Left lung (tissue), 10 donors: Measurements from ENCODE around the gene DCUN1D2. TPM values are rescaled to one million over a fixed set of nuclear protein-coding genes. Genes with fewer than 3 reads are reported as not detected.
A peak's percentile ranks its signal among the peaks of the same experiment; 100 is the strongest.

Experiments
- ATAC-seq: fragments of 200-7000 bp; cut with Tn5 transposase; one replicate; pipeline ENCODE4 v1.9.1; 2020; ENCODE audit warnings: moderate library complexity
- DNase-seq, 4 donors: peaks; one replicate each; pipeline ENCODE4 v3.0.0-alpha.2; 2013 to 2020
- H3K27ac ChIP-seq, 2 donors: fragments of 200-600 bp; sonication (generic) in 1 of 2; one replicate each; pipeline versions ENCODE4 v1.5.0 to v1.8.0; 2020 to 2021
- H3K27me3 ChIP-seq, 2 donors: fragments of 200-600 bp; sonication (generic) in 1 of 2; one replicate each; pipeline versions ENCODE4 v1.5.0 to v1.8.0; 2020 to 2021
- H3K36me3 ChIP-seq, 2 donors: fragments of 200-600 bp; sonication (generic) in 1 of 2; one replicate each; pipeline versions ENCODE4 v1.5.0 to v1.8.0; 2020 to 2021
- H3K4me1 ChIP-seq, 2 donors: fragments of 200-600 bp; one replicate each; pipeline ENCODE4 v1.8.0; 2021
- H3K4me3 ChIP-seq, 2 donors: fragments of 200-600 bp; sonication (generic) in 1 of 2; one replicate each; pipeline versions ENCODE4 v1.5.0 to v1.8.0; 2020 to 2021; ENCODE audit warnings: mild to moderate bottlenecking in 1 of 2
- H3K9me3 ChIP-seq, 2 donors: fragments of 200-600 bp; sonication (generic) in 1 of 2; one replicate each; pipeline versions ENCODE4 v1.5.0 to v1.8.0; 2020 to 2021
- CTCF ChIP-seq, 2 donors: fragments of 200-600 bp; sonication (generic) in 1 of 2; IDR thresholded peaks; one replicate each; pipeline versions ENCODE4 v1.5.0 to v1.8.0; 2021; ENCODE audit warnings: antibody characterized with exemption in 2 of 2
- intact Hi-C, 2 donors: fragments of 100-400 bp; cut with DNase I; formaldehyde crosslinking; loops; one replicate each; pipeline versions ENCODE4 v1.11.2 to v1.14.2; 2022
- polyA plus RNA-seq, 6 donors: library from polyadenylated mRNA; unstranded; fragments of 120-200 nt; gene quantifications; one replicate each; pipeline ENCODE4 v1.2.1, GENCODE V29; 2013; ENCODE audit not compliant: insufficient read length in 6 of 6
- total RNA-seq, 2 donors: library from RNA; stranded (reverse); fragmentation: NEBNext Ultra II Directional; extraction: Animal tissue kit (Norgen Biotek cat#: 25700); gene quantifications; one replicate each; pipeline ENCODE4 v1.2.1, GENCODE V29; 2021
- donor health status: DM: no; HTN: yes; CAD: no.
- donor health status: DM: no; HTN: no; CAD: no.

The DCUN1D2 gene
- total and polyA plus RNA-seq, 8 donors = 10.3 to 26.3 (median 19.2) TPM

GRCh38 chr13:113449693-113450347 lies 40.7 kb downstream of the DCUN1D2 start:
- no peak for TF ChIP-seq CTCF (IDR thresholded peaks at IDR 0.05)
- peak overlapping the region in 1 of 2 donors; percentile 40 for H3K4me3 ChIP-seq
- H3K36me3 ChIP-seq = peaks cover 0 to 27% of the 10 kb centered on the region in 2 donors
- ATAC-seq = no peak
- DNase-seq = no peak
- no peaks in the 10 kb centered on the region for H3K4me1 ChIP-seq
- intact Hi-C loops = no loop called here
- H3K9me3 ChIP-seq = no peaks in the 10 kb centered on the region
- H3K27me3 ChIP-seq = no peaks in the 10 kb centered on the region
- H3K27ac ChIP-seq = peak overlapping the region; percentile 39 to 64

- no peaks in the 10 kb centered on the region for H3K27me3 ChIP-seq
- no peaks in the 10 kb centered on the region for H3K9me3 ChIP-seq
- H3K4me3 ChIP-seq = peak overlapping the region in 1 of 2 donors; percentile 40
- intact Hi-C loops = no loop called here
- DNase-seq = peak in 1 of 4 donors; percentile 51
- H3K4me1 ChIP-seq = no peaks in the 10 kb centered on the region
- peak; percentile 87 for ATAC-seq
- peaks cover 0 to 22% of the 10 kb centered on the region in 2 donors for H3K36me3 ChIP-seq
- no peak for TF ChIP-seq CTCF (IDR thresholded peaks at IDR 0.05)
- peak overlapping the region; percentile 39 to 64 for H3K27ac ChIP-seq
Observed at GRCh38 chr13:113448885-113449692, 41.4 kb downstream of the DCUN1D2 start.

GRCh38 chr13:113448545-113448884 lies 42.0 kb downstream of the DCUN1D2 start:
- peak in 1 of 4 donors; percentile 55 for DNase-seq
- TF ChIP-seq CTCF (IDR thresholded peaks at IDR 0.05) = no peak
- H3K9me3 ChIP-seq = no peaks in the 10 kb centered on the region
- intact Hi-C loops = no loop called here
- peak; percentile 78 for ATAC-seq
- H3K27ac ChIP-seq = peak overlapping the region; percentile 35 to 64
- peaks cover 0 to 16% of the 10 kb centered on the region in 2 donors for H3K36me3 ChIP-seq
- peak overlapping the region in 1 of 2 donors; percentile 40 for H3K4me3 ChIP-seq
- H3K27me3 ChIP-seq = no peaks in the 10 kb centered on the region
- no peaks in the 10 kb centered on the region for H3K4me1 ChIP-seq

GRCh38 chr13:113447596-113447995 lies 42.9 kb downstream of the DCUN1D2 start:
- no peaks in the 10 kb centered on the region for H3K27me3 ChIP-seq
- DNase-seq (no peak), ATAC-seq (no peak)
- no peaks in the 10 kb centered on the region for H3K9me3 ChIP-seq
- H3K4me1 ChIP-seq = no peaks in the 10 kb centered on the region
- TF ChIP-seq CTCF (IDR thresholded peaks at IDR 0.05) = no peak
- intact Hi-C loops = no loop called here
- H3K36me3 ChIP-seq = peaks cover 0 to 8% of the 10 kb centered on the region in 2 donors
- H3K27ac ChIP-seq = no peak overlapping the region
- no peak overlapping the region for H3K4me3 ChIP-seq

GRCh38 chr13:113446488-113446854 lies 44.0 kb downstream of the DCUN1D2 start:
- no peak for TF ChIP-seq CTCF (IDR thresholded peaks at IDR 0.05)
- intact Hi-C loops = no loop called here
- Histone ChIP-seq H3K4me3 (no peak overlapping the region), H3K27ac (no peak overlapping the region), H3K36me3 (peaks cover 0 to under 1% of the 10 kb centered on the region in 2 donors), H3K9me3 (no peaks in the 10 kb centered on the region), H3K27me3 (no peaks in the 10 kb centered on the region), H3K4me1 (no peaks in the 10 kb centered on the region)
- DNase-seq (no peak), ATAC-seq (no peak)
